Smooth muscle cell (in vitro differentiated cells): ENCODE results near the gene BTBD9. TPM values are rescaled to one million over a fixed set of nuclear protein-coding genes. Genes with fewer than 3 reads are reported as not detected.

Source experiments
- DNase-seq: peaks from one replicate; lab custom pipeline; 2025; ENCODE audit not compliant: unreplicated experiment; lab: John Stamatoyannopoulos, UW
- H2AFZ ChIP-seq: fragments of 200-600 bp; sonication (generic); 2 replicates; pipeline ENCODE4 v1.6.0; 2016; ENCODE audit warnings: antibody characterized with exemption, low read depth, mild to moderate bottlenecking
- H3F3A ChIP-seq: fragments of 200-600 bp; sonication (generic); 2 replicates; pipeline ENCODE4 v1.6.0; 2017; ENCODE audit warnings: antibody characterized with exemption, low read depth
- H3K27ac ChIP-seq: fragments of 200-600 bp; sonication (generic); 2 replicates; pipeline ENCODE4 v1.5.1; 2016; ENCODE audit warnings: low read depth, mild to moderate bottlenecking
- H3K27me3 ChIP-seq: fragments of 200-600 bp; sonication (generic); 2 replicates; pipeline ENCODE4 v1.6.1; 2016; ENCODE audit warnings: low read depth, mild to moderate bottlenecking
- H3K36me3 ChIP-seq: fragments of 200-600 bp; sonication (generic); 2 replicates; pipeline ENCODE4 v1.5.1; 2016; ENCODE audit warnings: low read depth
- H3K4me1 ChIP-seq: fragments of 200-600 bp; sonication (generic); 2 replicates; pipeline ENCODE4 v1.5.1; 2016; ENCODE audit warnings: low read depth
- H3K4me2 ChIP-seq: fragments of 200-600 bp; sonication (generic); 2 replicates; pipeline ENCODE4 v1.6.0; 2016; ENCODE audit warnings: mild to moderate bottlenecking
- H3K4me3 ChIP-seq: fragments of 200-600 bp; sonication (generic); 2 replicates; pipeline ENCODE4 v1.5.1; 2016; ENCODE audit warnings: mild to moderate bottlenecking
- H3K79me2 ChIP-seq: fragments of 200-600 bp; sonication (generic); 2 replicates; pipeline ENCODE4 v1.6.0; 2016; ENCODE audit warnings: low read depth, mild to moderate bottlenecking
- H3K9ac ChIP-seq: fragments of 200-600 bp; sonication (generic); 2 replicates; pipeline ENCODE4 v1.6.0; 2016; ENCODE audit warnings: low read depth
- H3K9me3 ChIP-seq: fragments of 200-600 bp; sonication (generic); replicated peaks from 2 replicates; pipeline ENCODE4 v1.5.1; 2016; ENCODE audit warnings: low read depth
- H4K20me1 ChIP-seq: fragments of 200-600 bp; sonication (generic); 2 replicates; pipeline ENCODE4 v1.6.0; 2016; ENCODE audit warnings: low read depth
- WGBS: methylation state at CpG from one replicate; pipeline ENCODE4 v1.1.7; 2016; ENCODE audit warnings: low lambda C conversion rate; 5-methylcytosine and 5-hydroxymethylcytosine counted together
- polyA plus RNA-seq: library from polyadenylated mRNA; unstranded; fragments of >200 nt; fragmentation: Nextera tagmentation; extraction: Ambion mirVana; gene quantifications from 2 replicates; pipeline ENCODE4 v1.2.1, GENCODE V29; 2016
- total RNA-seq: library from RNA; depleted of rRNA; stranded (reverse); fragments of >200 nt; gene quantifications from 2 replicates; pipeline ENCODE4 v1.2.3, GENCODE V29; 2014
- TF ChIP-seq, protein P1 (sequence below): fragments of 200-600 bp; sonication (generic); IDR thresholded peaks from 2 replicates; pipeline ENCODE4 v1.5.1; 2017; ENCODE audit warnings: borderline replicate concordance, mild to moderate bottlenecking, antibody characterized with exemption; ENCODE audit not compliant: insufficient read depth, poor library complexity, severe bottlenecking

The BTBD9 gene
- total and polyA plus RNA-seq, 2 experiments from 2014 or later = 5.6 to 12.5 TPM

DNA sequence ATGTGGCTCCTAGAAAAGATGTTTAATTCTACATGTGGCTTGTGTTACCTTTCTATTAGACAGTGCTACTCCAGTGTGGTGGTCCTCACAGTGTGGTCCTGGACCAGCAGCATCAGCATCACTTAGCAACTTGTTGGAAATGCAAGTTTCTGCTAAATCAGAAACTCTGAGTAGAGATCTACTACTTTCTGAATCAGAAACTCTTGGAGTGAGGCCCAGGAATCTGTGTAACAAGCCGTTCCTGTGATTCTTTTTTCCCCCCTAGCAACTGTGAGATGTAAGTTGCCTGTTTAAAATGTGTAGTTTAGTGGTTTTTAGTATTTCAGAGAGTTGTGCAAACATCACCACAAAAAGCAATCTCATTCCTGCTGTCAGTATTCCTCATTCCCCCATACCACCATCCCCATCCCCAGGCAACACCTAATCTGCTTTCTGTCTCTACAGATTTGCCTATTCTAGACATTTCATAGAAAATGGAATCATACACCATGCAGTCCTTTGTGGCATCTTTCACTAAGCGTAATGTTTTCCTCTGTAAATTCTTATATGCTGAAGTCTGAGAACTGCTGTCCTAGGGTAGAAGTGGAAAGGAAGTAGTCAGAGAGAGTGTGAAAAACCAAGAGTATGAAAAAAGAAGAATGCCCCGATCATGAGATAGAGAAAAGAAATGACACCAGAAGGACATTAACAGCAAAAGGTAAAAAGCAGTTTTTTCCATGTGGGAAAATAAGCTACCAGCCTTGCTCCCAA, 18.9 kb upstream of the BTBD9 start:
- no peaks in the 10 kb centered on the region for H3K79me2 ChIP-seq
- no peaks in the 10 kb centered on the region for H3K4me1 ChIP-seq
- H3K4me2 ChIP-seq = no peak overlapping the region
- TF ChIP-seq, protein P1, sequence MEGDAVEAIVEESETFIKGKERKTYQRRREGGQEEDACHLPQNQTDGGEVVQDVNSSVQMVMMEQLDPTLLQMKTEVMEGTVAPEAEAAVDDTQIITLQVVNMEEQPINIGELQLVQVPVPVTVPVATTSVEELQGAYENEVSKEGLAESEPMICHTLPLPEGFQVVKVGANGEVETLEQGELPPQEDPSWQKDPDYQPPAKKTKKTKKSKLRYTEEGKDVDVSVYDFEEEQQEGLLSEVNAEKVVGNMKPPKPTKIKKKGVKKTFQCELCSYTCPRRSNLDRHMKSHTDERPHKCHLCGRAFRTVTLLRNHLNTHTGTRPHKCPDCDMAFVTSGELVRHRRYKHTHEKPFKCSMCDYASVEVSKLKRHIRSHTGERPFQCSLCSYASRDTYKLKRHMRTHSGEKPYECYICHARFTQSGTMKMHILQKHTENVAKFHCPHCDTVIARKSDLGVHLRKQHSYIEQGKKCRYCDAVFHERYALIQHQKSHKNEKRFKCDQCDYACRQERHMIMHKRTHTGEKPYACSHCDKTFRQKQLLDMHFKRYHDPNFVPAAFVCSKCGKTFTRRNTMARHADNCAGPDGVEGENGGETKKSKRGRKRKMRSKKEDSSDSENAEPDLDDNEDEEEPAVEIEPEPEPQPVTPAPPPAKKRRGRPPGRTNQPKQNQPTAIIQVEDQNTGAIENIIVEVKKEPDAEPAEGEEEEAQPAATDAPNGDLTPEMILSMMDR = no peak
- H2AFZ ChIP-seq = no peak overlapping the region
- H3K27me3 ChIP-seq = no peaks in the 10 kb centered on the region
- no peaks in the 10 kb centered on the region for H4K20me1 ChIP-seq
- no peak for DNase-seq
- H3F3A ChIP-seq = no peaks in the 10 kb centered on the region
- WGBS = 96% methylated on average over 3 of the region's 3 CpGs
- H3K9ac ChIP-seq = no peak overlapping the region
- H3K4me3 ChIP-seq = no peak overlapping the region
- H3K9me3 ChIP-seq = no peaks in the 10 kb centered on the region
- no peak overlapping the region for H3K27ac ChIP-seq
- H3K36me3 ChIP-seq = no peaks in the 10 kb centered on the region

DNA sequence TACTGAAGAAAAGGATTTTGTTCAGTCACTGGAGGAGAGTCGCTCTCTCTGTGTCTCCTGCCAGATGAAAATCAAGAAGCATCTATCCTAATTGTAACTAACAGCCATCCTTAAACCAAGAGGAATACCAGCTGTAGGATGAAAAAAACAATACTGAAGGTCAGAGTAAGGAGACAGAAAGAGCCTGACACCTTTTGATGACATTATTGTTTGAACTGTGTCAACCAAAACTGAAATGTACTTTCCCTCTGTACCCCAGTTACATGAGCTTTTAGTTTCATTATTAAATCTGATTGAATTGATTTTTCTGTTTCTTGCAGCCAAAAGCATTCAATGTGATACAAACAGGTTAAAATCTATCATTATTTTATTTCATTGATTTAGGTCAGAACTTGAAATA, 17.2 kb upstream of the BTBD9 start:
- WGBS = 95% methylated on average over 1 of the region's 1 CpG

DNA sequence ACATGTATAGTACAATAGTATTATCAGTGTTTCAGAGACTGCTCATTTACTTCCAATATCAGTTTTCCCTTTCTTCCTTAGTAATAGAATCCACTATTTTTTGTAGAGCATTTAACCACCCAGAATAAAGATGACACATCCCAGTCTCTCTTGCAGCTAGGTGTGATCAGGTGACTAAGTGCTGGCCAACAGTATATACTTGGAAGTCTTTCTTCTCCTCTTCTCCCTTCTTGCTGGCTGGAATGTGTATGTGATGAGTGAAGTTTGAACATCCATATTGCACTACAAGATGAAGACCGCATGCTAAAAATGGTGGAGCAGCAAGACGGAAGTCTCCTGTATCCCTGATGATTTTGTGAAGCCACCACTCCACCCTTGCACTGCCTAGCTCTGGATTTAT, 14.5 kb upstream of the BTBD9 start:
- no peak for DNase-seq
- Histone ChIP-seq H3K79me2 (no peaks in the 10 kb centered on the region), H2AFZ (no peak overlapping the region), H3K27me3 (no peaks in the 10 kb centered on the region), H4K20me1 (no peaks in the 10 kb centered on the region), H3K4me1 (no peaks in the 10 kb centered on the region), H3K36me3 (no peaks in the 10 kb centered on the region), H3K27ac (no peak overlapping the region), H3K9ac (no peak overlapping the region), H3K9me3 (no peaks in the 10 kb centered on the region), H3K4me3 (no peak overlapping the region), H3K4me2 (no peak overlapping the region), H3F3A (no peaks in the 10 kb centered on the region)
- 100% methylated on average over 2 of the region's 2 CpGs for WGBS
- TF ChIP-seq, protein P1 = no peak

More for the DNA sequence above, 17.2 kb upstream of the BTBD9 start:
- H3K4me2 ChIP-seq = no peak overlapping the region
- H3K4me3 ChIP-seq = no peak overlapping the region
- no peaks in the 10 kb centered on the region for H3K36me3 ChIP-seq
- H3K27ac ChIP-seq = no peak overlapping the region
- TF ChIP-seq, protein P1 = no peak
- no peaks in the 10 kb centered on the region for H3K27me3 ChIP-seq
- H3K9me3 ChIP-seq = no peaks in the 10 kb centered on the region
- no peak overlapping the region for H3K9ac ChIP-seq
- no peaks in the 10 kb centered on the region for H3F3A ChIP-seq
- no peak overlapping the region for H2AFZ ChIP-seq
- H3K4me1 ChIP-seq = no peaks in the 10 kb centered on the region
- no peaks in the 10 kb centered on the region for H3K79me2 ChIP-seq
- no peak for DNase-seq
- H4K20me1 ChIP-seq = no peaks in the 10 kb centered on the region
